GM12872 (cell line): ENCODE data around the gene COL28A1.

Experiments used
- TF ChIP-seq, protein P1 (sequence below): IDR thresholded peaks from 3 replicates; pipeline ENCODE4 v1.5.1; 2011; ENCODE audit warnings: low read depth, mild to moderate bottlenecking, low read length, moderate library complexity; ENCODE audit not compliant: insufficient read depth

The COL28A1 gene

DNA sequence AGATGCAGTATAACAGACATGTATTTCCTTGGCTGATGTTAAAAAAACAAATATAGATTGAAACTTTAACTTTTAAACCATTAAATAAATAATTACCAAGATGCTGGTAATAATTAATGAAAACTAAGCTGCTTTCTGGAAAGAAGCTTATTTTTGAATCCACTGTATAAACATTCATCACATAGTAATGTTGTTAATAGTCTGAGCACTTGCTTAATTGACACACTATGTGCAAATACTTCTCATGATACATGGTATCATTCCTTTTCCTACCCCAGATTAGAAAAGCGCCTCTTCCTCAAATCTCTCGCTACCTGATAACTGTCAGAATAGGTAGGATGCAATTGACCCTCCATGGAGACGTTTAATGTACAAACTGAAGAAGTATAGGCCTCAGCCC is 15.0 kb upstream of the COL28A1 start:
- TF ChIP-seq, protein P1, sequence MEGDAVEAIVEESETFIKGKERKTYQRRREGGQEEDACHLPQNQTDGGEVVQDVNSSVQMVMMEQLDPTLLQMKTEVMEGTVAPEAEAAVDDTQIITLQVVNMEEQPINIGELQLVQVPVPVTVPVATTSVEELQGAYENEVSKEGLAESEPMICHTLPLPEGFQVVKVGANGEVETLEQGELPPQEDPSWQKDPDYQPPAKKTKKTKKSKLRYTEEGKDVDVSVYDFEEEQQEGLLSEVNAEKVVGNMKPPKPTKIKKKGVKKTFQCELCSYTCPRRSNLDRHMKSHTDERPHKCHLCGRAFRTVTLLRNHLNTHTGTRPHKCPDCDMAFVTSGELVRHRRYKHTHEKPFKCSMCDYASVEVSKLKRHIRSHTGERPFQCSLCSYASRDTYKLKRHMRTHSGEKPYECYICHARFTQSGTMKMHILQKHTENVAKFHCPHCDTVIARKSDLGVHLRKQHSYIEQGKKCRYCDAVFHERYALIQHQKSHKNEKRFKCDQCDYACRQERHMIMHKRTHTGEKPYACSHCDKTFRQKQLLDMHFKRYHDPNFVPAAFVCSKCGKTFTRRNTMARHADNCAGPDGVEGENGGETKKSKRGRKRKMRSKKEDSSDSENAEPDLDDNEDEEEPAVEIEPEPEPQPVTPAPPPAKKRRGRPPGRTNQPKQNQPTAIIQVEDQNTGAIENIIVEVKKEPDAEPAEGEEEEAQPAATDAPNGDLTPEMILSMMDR = no peak

GRCh38 chr7:7548407-7548806 is 12.7 kb upstream of the COL28A1 start:
- TF ChIP-seq, protein P1 = no peak

DNA sequence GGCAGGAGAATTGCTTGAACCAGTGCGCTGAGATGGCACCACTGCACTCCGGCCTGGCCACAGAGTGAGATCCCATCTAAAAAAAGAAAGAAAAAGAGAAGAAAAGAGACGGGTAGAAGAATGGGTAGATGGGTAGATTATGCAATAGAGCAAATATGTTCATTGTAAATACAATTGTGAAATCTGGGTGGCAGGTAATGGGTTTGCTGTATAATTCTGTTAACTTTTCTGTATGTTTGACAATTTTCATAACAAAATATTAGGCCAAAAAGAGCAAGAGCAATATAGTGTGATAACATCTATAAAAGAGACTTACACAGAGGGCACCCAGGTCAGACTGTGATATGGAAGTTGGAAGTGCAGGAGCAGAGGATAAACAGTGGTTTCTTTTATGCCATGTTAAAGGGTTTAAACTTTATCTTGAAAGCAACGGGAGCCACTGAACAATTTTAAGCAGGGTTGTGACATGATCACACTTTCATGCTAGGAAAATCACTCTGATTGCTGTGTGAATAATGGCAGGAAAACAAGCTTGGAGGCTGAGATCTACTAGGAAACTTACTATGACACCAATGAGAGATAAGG is 6.7 kb upstream of the COL28A1 start:
- TF ChIP-seq, protein P1 = no peak

DNA sequence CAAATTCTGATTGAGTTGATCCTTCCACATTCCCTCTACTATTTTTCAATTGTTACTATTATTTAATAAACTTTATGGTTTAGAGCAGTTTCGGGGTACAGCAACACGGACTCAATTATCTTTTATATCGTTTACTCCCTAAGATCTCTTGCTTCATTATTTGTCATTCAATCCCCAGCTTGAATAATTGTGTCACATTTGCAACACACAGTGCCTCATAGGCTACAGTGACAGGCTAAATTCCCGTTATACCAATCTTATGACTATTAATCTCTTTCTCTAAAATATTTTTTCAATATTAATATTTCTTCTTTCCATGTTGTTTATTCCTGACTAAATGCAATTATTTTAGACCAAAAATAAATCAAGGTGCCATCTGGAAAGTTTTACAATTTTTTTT is 4.0 kb upstream of the COL28A1 start:
- TF ChIP-seq, protein P1 = no peak

DNA sequence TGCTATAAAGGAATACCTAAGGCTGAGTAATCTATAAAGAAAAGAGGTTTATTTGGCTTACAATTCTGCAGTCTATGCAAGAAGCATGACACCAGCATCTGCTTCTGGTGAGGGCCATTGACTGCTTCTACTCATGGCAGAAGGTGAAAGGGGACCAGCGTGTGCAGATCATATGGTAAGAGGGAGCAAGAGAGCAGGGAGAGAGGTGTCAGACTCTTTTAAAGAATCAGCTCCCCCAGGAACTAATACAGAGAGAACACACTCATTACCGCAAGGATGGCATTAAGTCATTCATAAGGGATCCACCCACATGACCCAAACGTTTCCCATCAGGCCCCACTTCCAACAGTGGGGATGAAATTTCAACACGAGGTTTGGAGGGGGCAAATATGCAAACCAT is 3.5 kb upstream of the COL28A1 start:
- TF ChIP-seq, protein P1 = no peak

- TF ChIP-seq, protein P1 = no peak
Measured at GRCh38 chr7:7537711-7538110, 2.0 kb upstream of the COL28A1 start.

- TF ChIP-seq, protein P1 = no peak
Measured at GRCh38 chr7:7536396-7537019, 835 bp upstream of the COL28A1 start.
